Left hindlimb (tissue), 1 donor: Measurements from ENCODE around the gene TLCD1.

Experiments
- DNase-seq: peaks from one replicate; pipeline ENCODE4 v3.0.0-alpha.2; 2018

Gene TLCD1, protein sequence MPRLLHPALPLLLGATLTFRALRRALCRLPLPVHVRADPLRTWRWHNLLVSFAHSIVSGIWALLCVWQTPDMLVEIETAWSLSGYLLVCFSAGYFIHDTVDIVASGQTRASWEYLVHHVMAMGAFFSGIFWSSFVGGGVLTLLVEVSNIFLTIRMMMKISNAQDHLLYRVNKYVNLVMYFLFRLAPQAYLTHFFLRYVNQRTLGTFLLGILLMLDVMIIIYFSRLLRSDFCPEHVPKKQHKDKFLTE

DNA sequence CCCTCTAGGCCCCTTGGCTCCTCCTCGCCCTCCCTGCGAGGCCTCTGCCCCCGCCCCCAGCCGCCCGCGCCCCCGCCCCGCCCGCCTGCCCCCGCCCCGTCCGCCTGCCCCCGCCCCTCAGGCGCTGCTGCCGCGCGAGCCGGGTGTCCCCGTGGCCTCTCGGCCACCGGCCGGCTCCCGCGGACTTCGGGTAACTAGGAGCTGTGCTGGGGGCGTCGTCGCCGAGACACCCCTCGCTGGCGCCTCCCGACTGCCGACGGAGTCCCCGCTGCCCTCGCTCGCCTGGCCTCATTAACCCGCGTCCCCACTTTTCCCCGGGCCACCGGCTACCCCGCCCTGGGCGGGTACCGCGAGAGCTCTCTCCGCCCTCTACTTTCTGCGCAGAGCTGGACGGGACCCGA lies at the start of gene TLCD1:
TSS of gene TLCD1 (minus strand) at position 8 of the 401 bp plus-strand sequence. CDS start 136 bp downstream, outside the sequence.
- DNase-seq: peak; percentile 88

DNA sequence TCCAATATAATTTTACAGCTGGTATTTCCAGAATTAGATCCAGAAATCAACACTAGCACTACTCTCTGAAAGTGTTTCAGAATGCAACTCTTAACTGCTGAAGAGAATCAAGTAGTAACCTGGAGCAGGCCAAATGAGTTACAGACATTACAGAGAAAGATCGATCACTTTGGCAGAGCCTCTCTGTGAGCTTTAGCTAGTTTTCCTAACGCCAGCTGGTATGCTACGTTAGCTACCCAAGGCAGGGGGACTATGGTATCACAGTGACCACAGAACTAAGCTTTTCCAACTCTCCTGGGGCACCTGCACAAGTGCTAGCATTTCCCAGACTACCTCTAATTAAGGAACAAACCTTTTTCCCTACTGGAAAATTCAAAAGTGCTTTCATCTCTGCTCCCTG lies 48.2 kb upstream of the TLCD1 start:
- DNase-seq: no peak

DNA sequence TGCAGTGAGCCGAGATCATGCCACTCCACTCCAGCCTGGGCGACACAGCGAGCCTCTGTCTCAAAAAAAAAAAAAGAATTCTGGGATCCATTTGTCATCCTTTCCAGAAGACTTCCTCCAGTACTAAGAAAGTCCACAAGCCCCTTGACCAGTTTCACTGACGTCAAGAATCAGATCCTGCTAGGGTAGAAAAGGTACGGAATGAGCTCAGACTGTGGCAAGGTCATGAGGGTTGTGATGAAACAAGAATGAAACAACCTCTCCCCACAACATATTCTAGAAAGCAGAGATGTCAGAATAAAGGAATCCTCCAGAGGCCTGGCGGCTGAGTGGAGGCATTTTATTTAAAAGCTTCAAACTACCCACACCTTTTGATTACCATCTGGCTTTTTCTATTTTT lies 47.7 kb upstream of the TLCD1 start:
- DNase-seq: no peak

DNA sequence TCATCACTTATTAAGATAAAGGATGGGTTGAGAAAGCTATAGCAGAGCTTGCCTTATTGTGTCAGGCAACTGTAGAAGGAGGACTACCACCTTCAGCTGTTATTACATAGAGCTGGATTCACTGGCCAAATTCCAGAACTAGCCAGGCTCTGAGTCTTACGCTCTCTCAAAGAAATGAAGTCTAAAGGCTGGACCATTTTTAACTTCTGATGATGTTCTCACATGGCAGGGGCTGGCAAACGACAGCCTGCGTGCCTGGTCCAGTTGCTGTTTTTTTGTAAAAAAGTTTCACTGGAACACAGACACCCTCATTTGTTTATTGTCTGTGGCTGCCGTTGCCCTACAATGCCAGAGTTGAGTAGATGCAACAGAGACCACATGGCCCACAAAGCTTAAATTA lies 39.0 kb upstream of the TLCD1 start:
- DNase-seq: no peak

DNA sequence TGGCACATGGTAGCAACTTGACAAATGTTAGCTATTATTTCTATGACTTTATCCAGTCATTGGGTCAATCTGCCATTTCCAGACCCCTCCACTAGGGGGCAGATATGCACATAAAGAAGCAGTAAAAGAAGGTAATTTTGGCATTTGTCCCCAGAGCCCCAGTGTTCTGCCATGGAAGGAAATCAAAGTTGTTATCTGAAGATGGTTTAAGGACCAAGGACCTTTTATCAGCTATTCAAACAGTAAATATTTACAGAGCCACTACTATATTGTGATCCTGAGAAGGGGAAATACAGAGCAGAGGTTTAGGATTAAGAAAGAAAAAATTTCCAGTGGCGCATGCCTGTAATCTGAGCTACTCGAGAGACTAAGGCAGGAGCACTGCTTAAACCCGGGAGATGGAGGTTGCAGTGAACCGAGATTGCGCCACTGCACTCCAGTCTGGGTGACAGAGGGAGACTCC lies 37.8 kb upstream of the TLCD1 start:
- DNase-seq: peak; percentile 59

DNA sequence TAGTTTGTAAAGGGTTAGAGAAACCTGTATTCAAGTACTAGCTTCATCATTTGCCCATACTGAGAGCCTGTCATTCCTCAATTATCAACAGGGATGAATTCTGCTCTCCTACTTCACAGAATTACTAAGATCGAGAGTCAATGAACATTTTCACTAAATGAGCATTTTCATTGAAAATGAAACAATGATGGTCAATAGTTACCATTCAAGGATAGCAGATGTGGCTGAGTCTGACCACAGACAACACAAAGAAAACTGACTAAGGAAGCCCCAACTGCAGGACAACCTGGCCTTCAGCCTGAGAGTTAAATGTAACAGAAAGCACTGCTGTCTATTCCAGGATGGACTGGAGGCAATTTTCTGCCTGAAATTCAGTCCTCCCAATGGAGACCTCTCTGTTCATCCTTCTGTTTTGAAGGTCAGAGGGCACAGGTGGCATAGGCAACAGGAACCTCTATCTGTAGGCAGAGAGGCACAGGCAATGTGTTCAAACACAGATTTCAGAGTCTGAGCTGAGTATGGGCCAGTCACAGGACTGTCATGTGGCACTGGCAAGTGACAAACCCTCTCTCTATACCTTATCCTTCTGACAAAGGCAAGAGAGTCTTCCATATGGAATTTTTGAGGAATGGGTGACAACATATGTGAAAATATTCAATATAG lies 37.2 kb upstream of the TLCD1 start:
- no peak for DNase-seq

DNA sequence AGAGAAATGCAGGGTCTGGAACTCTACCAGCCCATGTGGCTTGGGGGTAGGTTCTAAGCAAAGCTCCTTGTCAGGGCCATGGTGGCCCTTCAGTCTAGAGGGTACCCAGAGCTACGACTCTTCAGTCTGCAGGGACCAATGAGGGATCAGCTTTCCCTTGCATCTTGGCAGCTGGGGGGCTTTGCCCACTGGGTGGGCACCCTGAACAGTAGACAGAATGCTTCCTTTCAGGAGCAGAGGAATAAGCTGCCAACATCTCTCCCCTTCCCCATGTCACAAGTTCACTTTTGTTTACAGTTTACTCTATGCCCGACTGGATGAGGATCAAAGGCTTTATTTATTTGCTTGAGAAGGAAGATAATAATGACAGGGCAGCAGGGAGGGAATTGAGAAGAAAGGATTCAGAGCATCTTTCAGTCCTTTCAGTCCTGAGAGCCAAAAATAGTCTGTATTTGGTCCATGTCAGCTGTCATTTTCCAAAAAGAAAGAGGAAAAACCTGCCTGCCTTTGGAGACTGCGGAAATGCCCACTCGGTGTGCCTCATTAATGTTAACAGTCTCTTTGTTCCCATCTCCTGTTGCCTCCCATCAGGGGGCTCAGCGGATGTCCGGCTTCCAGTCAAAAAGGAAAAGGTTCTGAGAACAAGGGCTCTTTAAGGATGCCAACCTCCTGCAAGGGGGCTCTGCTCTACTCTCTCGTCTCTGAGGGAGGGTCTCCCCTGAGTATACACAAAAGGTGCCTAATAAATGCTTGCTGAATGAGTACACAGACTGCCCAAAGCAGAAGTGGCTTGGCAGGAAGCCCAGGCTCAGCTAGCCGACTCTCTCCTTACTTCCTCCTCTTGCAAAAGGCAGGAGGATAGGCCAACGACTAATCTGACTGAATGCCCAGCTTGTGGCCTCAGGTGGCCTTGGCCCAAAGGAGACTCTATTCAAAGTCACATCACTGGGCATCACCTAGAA lies 34.8 kb upstream of the TLCD1 start:
- DNase-seq: no peak

DNA sequence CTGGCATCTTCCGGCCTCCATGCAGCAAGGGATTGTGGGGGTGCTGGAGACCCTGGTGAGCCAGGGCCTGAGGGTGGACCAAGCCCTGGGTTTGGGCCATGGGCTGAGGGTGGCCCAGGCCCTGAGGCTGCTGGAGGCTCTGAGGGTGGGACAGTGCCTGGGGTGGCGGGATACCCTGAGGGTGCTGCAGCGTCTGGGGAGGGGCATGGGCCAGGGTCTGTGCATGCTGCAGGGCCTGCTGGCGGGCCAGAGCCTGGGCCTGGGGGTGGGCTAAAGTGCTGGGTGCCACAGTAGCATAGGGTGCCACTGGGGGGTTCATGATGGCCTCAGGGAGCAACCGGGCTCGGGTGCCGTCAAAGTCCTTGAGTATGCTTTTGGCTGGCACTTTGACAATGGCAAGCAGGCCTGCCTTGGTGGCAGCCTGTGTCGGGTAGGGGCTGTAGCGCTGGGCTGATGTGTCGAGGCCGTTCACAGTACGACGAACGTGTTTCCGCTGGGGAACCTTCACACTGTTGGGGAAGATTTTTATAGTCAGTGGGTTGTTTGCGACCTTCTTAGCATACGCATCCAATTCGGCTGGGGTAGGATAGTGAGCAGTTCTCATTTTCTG lies 33.3 kb upstream of the TLCD1 start:
- DNase-seq: no peak

DNA sequence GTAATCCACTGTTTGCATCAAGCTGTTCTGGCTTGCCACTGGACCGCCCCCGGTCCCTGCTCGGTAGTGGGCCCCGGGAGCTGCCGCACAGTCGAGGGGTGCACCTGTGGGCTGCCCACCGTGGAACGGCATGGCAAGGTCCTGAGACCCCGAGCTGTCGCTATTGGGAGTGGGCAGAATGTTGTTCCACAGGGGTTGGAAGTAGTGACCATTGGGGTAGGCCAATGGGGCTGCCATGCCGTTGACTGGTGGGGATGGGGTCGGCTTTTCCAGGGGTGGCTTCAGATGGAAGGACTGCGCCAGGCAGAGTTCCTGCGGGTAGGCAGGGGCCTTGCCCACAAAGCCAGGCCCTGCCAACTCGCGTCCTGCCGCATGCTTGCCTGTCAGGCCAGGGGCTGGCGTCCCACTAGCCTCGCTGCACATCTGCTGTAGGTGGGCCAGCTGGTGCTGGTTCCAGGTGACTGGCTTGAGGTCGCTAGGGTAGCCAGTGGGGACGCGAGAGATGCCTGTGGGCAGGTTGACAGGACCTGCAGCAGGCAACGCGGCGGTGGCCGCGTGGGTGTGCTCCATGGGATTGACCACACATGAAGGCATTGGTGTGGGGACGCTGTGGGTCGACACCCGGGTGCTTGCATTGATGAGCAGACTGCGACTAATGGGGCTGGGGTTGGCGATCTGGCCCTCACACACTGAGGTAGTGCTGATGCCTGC lies 32.5 kb upstream of the TLCD1 start:
- DNase-seq: no peak

DNA sequence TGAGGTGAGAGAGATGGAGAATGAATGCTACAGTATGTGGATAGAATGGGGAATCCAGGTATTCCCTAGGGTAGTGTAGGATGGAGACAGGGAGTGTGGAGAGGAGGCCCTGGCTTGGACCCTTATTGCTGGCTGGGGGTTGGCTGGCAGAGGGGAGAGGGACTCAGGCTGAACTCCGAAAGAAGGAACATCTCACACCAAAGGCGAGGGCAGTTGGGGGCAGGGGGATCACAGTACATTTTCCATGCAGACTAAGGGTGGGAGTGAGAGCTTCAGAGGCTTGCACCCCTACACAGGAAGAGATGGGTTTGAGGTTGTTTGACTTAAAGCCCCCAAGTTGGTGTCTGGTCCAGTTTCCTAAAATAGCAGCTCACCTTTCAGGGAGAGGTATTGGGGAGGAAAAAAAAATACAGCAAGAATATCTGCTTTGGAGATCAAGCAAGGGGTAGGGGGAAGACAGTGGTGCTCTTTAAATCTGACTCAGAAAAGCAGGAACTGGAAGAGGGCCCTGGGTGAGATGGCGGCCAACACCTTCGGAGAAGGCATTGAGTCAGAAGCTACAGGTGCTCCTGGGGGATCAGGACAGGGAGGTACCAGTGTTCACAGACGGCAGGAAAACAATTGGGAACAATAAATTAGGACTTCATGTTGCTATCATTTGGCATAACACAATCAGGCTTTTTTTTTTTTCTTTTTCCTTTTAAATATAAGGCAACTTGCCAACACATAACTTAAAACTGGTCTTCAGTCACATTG lies 30.2 kb upstream of the TLCD1 start:
- no peak for DNase-seq

DNA sequence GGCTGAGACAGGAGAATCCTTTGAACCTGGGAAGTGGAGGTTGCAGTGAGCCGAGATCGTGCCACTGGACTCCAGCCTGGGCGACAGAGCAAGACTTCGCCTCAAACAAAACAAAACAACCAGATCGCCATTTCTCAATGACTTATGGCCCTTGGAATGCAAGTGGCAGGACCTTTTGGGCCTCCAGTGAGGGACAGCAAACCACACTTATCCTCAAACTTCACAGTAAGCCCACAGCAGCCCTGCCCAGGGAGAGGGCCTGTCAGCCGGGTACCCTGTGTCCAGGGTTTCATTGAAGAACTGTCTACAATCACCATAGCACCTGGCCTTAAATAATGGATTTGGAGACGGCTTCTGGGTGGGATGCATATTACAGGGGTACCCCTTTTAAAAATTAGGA lies 29.5 kb upstream of the TLCD1 start:
- DNase-seq: no peak

DNA sequence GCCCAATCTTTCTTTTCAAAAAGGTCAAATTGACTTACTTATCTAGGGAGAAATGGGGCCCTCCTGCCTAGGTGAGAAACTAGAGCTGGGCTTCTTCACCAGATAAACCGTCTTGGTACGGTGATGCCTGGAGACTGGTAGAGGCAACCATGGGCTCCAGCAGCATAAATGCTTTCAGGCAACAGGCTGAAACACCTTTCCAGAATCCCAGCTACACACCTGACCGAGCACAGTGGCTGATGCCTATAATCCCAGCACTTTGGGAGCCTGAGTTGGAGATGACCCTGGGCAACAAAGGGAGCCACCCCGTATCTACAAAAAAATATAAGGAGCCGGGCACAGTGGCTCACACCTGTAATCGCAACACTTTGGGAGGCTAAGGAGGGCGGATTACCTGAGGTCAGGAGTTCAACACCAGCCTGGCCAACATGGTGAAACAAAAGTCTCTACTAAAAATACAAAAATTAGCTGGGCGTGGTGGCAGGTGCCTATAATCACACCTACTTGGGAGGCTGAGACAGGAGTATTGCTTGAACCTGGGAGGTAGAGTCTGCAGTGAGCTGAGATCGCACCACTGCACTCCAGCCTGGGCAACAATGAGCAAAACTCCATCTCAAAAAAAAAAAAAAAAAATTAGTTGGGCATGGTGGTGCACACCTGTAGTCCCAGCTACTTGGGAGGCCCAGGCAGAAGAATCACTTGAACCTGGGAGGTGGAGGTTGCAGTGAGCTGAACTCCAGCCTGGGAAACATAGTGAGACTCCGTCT lies 25.8 kb upstream of the TLCD1 start:
- no peak for DNase-seq

DNA sequence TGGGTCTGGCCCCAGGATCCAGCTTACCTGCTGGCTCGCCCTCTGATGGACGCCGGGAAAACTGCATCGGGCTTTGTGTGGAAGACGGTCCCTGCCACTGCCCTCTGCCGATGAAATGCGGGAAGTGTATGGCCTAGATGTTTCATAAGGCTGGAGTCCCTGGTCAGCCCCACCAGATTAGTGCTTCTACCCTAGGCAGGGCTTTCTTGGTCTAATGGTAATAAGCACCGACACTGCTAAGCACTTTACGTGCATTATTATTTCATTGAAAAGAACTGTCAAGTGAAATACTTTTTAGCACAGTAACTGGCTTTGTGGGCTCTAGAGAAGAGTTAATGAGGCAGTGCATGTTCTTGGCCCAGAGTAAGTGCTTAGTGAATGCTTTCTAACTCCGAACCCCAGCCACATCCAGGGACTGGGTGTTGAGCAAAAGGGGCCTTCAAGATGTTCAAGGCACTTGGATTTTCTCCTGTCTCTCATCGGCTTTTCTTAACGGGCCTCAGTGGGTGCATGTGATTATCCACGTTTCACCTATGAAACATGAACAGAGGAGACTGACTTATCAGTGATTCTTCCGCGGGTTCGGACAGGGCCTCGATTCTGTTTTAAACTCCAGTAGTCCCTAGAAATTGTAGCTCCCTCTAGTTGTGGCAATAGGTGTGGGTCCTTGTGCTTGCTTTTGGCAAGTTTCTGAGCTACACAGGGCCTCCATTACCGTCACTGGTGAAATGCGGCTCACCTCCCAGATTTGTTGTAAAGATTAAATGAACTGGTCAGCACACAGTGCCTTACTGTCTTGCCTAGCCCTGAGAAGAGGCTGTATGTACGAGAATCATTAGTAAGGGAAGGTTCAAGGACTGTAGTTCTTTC lies 24.4 kb upstream of the TLCD1 start:
- peak; percentile 92 for DNase-seq

DNA sequence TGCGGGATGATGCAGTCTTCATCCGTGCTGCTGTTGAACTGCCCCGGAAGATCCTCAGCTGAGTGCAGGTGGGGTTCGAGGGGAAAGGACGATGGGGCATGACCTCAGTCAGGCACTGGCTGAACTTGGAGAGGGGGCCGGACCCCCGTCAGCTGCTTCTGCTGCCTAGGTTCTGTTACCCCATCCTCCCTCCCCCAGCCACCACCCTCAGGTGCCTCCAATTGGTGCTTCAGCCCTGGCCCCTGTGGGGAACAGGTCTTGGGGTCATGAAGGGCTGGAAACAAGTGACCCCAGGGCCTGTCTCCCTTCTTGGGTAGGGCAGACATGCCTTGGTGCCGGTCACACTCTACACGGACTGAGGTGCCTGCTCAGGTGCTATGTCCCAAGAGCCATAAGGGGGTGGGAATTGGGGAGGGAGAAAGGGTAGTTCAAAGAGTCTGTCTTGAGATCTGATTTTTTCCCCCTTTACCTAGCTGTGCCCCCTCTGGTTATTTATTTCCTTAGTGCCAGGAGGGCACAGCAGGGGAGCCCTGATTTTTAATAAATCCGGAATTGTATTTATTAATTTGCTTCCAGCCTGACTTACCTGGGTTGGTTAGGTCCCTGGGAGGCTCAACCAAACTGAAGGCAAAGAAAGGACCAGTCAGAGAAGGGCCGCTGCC lies 23.6 kb upstream of the TLCD1 start:
- DNase-seq: no peak

DNA sequence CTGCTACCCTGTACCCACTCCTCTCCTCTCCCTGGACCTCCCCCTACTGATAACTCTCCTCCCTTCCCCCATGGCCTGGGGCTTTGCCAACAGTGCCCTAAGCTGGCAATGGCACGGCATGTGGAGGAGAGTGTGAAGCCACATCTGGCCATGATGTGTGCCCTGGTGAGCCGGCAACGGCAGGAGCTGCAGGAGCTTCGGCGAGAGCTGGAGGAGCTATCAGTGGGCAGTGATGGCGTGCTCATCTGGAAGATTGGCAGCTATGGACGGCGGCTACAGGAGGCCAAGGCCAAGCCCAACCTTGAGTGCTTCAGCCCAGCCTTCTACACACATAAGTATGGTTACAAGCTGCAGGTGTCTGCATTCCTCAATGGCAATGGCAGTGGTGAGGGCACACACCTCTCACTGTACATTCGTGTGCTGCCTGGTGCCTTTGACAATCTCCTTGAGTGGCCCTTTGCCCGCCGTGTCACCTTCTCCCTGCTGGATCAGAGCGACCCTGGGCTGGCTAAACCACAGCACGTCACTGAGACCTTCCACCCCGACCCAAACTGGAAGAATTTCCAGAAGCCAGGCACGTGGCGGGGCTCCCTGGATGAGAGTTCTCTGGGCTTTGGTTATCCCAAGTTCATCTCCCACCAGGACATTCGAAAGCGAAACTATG lies 23.0 kb upstream of the TLCD1 start:
- no peak for DNase-seq

DNA sequence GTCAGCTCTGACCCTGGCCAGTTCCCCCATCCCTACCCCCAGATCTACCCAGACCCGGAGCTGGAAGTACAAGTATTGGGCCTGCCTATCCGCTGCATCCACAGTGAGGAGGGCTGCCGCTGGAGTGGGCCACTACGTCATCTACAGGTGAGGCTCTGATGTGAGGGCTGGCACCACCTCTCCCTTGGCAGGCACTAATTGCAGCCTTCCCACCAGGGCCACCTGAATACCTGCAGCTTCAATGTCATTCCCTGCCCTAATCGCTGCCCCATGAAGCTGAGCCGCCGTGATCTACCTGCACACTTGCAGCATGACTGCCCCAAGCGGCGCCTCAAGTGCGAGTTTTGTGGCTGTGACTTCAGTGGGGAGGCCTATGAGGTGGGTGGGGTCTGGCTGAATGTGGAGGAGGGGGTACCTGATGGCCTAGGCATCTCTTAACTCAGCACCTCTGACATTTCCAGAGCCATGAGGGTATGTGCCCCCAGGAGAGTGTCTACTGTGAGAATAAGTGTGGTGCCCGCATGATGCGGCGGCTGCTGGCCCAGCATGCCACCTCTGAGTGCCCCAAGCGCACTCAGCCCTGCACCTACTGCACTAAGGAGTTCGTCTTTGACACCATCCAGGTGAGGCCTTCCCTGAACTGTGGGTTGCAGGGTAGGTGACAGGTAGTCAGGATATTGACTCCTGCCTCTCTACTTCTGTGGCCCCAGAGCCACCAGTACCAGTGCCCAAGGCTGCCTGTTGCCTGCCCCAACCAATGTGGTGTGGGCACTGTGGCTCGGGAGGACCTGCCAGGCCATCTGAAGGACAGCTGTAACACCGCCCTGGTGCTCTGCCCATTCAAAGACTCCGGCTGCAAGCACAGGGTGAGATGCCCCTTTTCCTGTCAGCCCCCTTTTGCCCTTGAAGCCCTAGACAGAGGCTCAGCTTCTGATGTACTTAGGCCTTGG lies 22.0 kb upstream of the TLCD1 start:
- no peak for DNase-seq

DNA sequence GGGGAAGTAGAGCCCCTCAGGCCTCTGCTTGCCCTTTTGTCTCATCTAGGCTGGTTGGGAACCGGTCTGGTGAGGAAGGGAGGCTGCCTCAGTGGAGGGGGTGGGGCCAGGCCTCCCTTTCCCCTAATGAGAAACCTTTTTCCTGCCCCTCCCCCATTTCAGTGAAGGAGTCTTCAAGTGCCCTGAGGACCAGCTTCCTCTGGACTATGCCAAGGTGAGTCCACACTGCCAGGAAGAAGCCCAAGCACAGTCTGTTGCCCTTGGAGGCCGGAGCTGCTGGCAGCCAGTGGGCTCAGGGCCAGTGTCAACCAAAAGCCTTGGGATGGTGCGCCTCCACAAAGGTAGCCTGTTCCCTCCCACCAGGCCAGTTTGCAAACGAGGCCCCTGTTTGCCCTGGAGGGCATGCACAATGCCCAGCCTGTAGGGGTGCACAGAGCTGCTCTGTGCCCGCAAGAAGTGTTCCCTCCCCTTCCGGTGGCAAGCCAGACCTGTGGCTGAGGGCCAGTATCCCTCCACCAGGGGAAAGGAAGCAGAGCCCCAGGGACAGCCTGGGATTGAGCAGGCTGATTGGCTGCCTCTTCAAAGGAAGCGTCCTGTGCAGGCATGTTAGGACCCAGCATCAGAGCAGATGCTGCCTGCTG lies 21.1 kb upstream of the TLCD1 start:
- DNase-seq: peak; percentile 82
